HG03159 (cell line): Measurements from ENCODE around the gene MPI.
"Not testable (repeated sequence)": the region's sequence is repeated elsewhere in the genome, so short reads cannot be mapped to it uniquely, and the experiment has no call there.

Experiments used
- ATAC-seq: cut with Tn5 transposase; IDR thresholded peaks from one replicate; pipeline ENCODE4 v1.9.1; 2021; ENCODE audit warnings: mild to moderate bottlenecking, moderate library complexity; ENCODE audit not compliant: unreplicated experiment

Gene MPI

DNA sequence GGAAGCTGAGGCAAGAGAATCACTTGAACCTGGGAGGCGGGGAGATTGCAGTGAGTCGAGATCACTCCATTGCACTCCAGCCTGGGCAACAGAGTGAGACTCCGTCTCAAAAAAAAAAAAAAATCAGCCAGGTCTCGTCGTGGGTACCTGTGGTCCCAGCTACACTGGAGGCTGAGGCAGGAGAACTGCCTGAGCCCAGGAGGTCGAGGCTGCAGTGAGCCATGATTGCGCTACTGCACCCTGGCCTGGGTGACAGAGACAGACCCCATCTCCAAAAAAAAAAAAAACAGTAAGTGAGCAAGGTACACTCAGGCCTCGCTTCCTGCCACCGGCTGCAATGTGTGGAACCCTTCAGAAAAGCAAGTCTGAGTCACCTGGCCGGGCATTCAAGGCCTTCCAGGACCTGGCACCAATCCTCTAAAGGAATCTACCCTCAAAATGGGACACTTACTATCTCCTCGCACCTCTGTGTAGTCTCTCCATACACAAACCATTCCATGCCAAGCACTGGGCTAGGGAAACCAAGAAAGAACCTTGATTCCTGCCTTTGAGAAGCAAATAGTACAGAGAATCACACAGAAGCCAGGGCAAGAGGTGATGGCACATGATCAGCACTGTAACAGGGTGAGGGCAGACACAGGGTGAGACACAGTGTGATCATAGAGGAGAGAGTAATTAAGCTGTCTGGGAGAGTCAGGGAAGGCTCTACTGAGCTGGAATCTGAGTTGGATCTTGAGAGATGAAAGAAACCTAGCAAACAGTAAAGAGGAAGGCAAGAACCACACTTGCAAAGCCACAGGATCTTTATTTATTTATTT is 26.4 kb upstream of the MPI start:
- no peak for ATAC-seq

DNA sequence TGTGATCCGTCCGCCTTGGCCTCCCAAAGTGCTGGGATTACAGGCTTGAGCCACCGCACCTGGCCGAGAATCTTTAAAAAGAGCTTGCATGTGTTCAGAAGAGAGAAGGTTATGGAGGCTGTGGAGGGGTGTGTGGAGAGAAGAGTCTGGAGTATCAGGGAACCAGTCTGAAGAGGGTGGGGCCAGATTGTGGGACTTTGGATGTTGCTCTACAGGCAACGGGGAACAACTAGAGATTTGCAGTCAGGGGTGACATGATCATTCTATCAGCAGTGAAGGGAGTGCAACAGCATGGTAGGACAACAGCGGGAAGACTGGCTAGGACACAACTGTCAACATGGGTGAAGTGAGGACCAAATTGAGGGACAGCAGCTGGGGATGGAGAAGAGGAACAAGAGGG is 25.5 kb upstream of the MPI start:
- ATAC-seq: no peak

DNA sequence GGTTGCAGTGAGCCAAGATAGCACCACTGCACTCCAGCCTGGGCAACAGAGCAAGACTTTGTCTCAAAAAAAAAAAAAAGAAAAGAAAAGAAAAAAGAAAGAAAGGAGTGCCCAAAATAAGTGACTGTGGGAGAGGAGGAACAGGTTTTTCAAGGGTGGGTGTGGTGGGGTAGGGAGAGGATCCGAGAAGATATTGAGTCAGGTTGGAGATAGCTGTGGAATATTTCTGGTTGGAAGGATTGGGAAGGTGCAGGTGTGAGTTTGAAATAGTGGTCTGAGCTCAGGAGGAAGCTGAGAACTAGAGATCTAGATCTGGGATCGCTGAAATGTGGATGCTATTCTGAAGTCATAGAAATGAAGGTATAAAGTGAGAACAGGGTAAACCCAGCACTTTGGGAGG is 24.5 kb upstream of the MPI start:
- no peak for ATAC-seq

- no peak for ATAC-seq
These were observed 23.8 kb upstream of the MPI start for GRCh38 chr15:74866090-74866489.

GRCh38 chr15:74867466-74868038 is 22.3 kb upstream of the MPI start:
- no peak for ATAC-seq

GRCh38 chr15:74868059-74868458 is 21.8 kb upstream of the MPI start:
- ATAC-seq: no peak

- no peak for ATAC-seq
These were observed 20.5 kb upstream of the MPI start for GRCh38 chr15:74869372-74869725.

GRCh38 chr15:74869726-74870407 is 20.0 kb upstream of the MPI start:
- peak; percentile 52 for ATAC-seq

DNA sequence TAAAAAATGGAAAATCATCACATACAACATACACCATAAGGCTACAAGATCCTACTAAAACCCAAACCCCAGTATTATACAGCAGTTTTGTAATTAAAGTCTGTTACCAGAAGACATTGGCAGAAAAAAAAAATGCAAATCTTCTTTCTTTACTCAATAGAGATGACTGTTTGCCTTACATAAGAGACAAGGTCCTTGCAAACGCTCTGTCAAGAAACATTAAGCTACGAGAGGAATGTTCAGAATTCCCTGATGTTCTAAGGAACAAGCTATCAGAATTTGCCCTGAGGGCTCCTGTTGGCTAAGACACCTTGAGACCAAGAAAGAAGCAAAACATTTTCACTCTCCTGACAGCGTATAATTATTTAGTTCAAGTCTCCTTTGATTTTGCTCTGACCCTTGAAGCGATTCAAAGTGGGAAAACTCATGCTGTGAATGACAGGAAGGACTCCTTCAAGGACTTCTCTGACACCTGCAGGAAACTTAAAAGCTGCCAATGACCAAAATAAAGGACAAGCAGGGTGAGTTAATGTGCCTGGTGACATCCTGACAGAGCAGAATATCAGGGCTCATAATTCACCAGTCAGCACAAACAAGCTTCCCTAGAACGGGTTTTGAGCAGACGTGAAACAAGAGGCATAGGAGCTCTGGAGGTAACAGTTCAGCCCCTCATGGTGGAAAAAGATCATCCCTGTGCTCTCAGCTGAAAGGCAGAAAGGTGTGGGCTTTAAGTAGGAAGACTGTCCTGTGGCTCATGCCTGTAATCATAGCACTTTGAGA is 19.2 kb upstream of the MPI start:
- no peak for ATAC-seq

- ATAC-seq: no peak
These were observed 17.2 kb upstream of the MPI start for GRCh38 chr15:74872702-74873035.

GRCh38 chr15:74873036-74873755 is 16.6 kb upstream of the MPI start, which contains the start of gene SCAMP2:
Gene SCAMP2, minus strand, starts transcription at chr15:74873365. Its CDS starts 110 bp downstream, at chr15:74873255.
- ATAC-seq: peak; percentile 79

- ATAC-seq: no peak
These were observed 16.0 kb upstream of the MPI start for GRCh38 chr15:74873756-74874424.

DNA sequence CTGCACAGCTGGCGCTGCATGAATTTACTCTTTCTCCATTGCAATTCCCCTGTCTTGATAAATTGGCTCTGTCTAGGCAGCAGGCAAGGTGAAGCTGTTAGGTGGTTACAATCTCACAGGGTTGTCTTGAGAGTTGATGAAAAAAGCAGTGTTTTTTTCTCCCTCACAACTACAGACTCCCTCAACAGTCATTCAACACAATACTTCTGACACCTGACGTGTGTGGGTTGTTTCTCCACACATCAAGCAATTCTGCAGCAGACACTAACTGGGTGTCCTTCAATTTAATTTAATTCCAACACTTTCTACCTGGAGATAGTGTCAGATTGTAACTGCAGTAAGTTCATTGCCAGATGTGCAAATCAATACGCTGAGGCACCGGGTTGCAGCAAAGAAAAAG is 11.6 kb upstream of the MPI start:
- ATAC-seq: no peak

DNA sequence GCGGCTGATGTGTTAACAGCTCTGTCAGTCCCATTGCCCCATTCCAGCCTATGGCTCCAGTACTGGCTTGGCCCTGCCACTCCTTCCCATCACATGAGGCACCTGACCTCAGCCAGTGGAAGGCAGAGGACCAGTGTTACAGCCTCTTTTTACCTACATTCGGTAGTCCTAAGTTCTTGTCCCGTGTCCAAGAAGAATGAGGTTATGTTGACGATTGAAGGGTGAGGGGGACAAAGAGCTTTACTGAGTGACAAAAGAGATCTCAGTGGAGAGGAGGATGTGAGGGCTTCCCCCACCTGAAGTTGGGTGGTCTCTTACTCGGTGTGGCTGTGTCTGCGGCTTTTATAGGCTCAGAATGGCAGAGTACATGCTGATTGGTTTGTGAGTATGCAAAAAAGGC is 7.3 kb upstream of the MPI start:
- no peak for ATAC-seq

DNA sequence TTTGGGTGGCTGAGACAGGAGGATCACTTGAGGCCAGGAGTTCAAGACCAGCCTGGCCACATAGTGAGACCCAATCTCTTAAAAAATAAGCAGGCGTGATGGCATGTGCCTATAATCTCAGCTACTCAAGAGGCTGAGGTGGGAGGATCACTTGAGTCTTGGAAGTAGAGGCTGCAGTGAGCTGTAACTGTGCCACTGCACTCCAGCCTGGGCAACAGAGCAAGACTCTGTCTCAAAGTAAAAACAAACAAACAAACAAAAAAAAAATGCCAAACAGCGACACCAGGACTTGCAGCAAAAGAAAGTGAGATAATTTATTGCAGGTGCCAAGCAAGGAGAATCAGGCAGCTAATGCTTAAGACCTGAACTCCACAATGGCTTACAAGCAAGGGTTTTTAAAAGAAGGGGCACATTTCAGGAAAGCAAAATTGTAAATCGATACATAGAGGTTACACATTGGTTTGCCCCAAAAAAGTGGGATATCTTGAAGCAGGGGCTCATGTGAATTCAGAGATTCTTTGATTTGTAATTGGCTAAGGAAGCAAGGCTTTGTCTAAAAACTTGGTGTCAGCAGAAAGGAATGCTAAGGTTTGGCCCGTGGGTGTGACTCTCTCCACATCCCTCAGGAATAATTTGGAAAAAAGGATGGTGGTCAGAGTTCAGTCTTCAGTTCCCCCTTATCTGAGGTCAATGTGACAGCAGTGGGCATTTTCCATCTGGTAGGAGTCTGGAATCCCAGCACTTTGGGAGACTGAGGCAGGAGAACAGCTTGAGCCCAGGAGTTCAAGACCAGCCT is 5.2 kb upstream of the MPI start:
- no peak for ATAC-seq

DNA sequence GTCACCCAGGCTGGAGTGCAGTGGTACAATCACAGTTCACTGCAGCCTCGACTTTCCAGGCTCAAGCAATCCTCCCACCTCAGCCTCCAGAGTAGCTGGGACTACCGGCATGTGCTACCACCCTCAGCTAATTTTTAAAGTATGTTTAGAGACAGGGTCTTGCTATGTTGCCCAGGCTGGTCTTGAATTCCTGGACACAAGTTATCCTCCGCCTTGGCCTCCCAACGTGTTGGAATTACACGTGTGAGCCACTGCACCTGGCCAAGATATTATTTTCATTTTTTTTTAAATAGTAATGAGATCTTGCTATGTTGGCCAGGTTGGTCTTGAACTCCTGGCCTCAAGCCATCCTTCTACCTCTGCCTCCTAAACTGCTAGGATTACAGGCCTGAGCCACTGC is 4.4 kb upstream of the MPI start:
- ATAC-seq: no peak

- ATAC-seq: not testable (repeated sequence)
These were observed 2.2 kb upstream of the MPI start for GRCh38 chr15:74887537-74888193.

DNA sequence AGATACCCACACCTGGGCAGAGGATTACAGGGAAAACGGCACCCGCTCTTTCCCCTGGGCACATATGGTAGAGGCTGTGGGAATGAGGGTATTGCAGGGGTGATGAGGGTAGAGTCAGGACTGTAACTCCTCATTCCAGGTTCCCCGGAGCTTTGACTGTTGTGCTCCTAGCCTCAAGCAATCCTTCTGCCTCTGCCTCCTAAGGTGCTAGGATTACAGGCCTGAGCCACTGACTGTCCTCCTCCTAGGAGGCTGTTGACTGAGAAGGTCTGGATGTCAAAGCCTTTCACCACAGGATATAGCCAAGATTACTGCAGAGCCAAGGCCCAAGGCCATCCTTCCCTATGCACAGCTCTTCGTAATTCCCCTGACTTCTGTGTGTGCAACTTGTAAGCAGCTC is 1.1 kb upstream of the MPI start:
- ATAC-seq: no peak

DNA sequence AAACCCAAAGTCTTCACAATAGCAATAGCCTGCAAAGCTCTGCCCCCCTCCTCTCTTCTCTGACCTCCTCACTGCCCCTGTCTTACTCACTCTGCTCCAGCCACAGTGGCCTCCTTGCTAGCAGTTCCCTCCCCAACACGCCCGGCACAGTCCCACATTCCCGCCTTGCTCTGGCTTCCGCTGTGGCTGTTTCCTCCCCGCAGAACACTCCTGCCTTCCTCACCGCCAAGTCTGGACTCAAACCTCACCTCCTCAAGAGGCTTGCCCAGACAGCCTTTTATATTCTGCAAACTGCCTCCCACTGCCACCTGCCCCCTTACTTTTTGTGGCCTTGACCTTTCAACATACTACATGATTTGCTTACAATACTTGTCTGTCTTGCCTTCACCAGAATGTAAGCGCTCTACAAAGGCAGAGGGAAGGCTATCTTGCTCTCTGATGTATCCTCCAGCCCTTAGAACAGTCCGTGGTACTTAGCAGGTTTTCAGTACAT is 406 bp upstream of the MPI start:
- peak; percentile 21 for ATAC-seq
